ENCODE results near the gene RAET1L.
"Not testable (repeated sequence)": the region's sequence is repeated elsewhere in the genome, so short reads cannot be mapped to it uniquely, and the experiment has no call there.

The RAET1L gene

GRCh38 chr6:150004101-150004782, 21.1 kb downstream of the RAET1L start:
- H3K4me1 ChIP-seq (ENCODE audit: control extremely low read depth in 1 of 4, control insufficient read depth in 4 of 4, insufficient read depth in 4 of 4, low read length in 3 of 4), result peaks cover 0 to 18% (median 17%) of the 10 kb centered on the region in 4 experiments
- peaks cover 0 to 6% (median 0%) of the 10 kb centered on the region in 5 experiments for H3K9me3 ChIP-seq (ENCODE audit: control extremely low read depth in 1 of 5, control insufficient read depth in 4 of 5, insufficient read depth in 2 of 5, low read depth in 1 of 5, low read length in 4 of 5)
- 49% methylated on average over 11 of the region's 14 CpGs for WGBS (ENCODE audit: insufficient coverage)
- peaks cover 0 to 52% (median 7%) of the 10 kb centered on the region in 5 experiments for H3K27me3 ChIP-seq (replicated peaks in 2 of 5; ENCODE audit: control insufficient read depth in 4 of 5, insufficient read depth in 5 of 5, low read length in 4 of 5)
- H3K4me3 ChIP-seq (ENCODE audit: control insufficient read depth in 1 of 7, extremely low read depth in 1 of 7, insufficient read depth in 4 of 7, low read depth in 2 of 7, low read length in 6 of 7), result peak overlapping the region; percentile 42 to 85 (median 73)
- ChIA-PET CTCF (no interaction called here), POLR2A (no interaction called here)
- peak in 2 of 3 donors; percentile 56 to 64 for DNase-seq
- no peak overlapping the region for H3K27ac ChIP-seq (ENCODE audit: insufficient read depth in 1 of 2, low read depth in 1 of 2, low read length in 2 of 2, poor library complexity in 1 of 2, severe bottlenecking in 2 of 2)
- H3K36me3 ChIP-seq (ENCODE audit: control insufficient read depth in 4 of 4, insufficient read depth in 4 of 4, low read length in 3 of 4), result no peaks in the 10 kb centered on the region

GRCh38 chr6:150003599-150003998, 21.7 kb downstream of the RAET1L start:
- POLR2A ChIA-PET; DNase-seq; H3K36me3 ChIP-seq (ENCODE audit: control insufficient read depth in 4 of 4, insufficient read depth in 4 of 4, low read length in 3 of 4); H3K4me3 ChIP-seq (ENCODE audit: control insufficient read depth in 1 of 7, extremely low read depth in 1 of 7, insufficient read depth in 4 of 7, low read depth in 2 of 7, low read length in 6 of 7); H3K9me3 ChIP-seq (ENCODE audit: control extremely low read depth in 1 of 5, control insufficient read depth in 4 of 5, insufficient read depth in 2 of 5, low read depth in 1 of 5, low read length in 4 of 5); H3K27ac ChIP-seq (ENCODE audit: insufficient read depth in 1 of 2, low read depth in 1 of 2, low read length in 2 of 2, poor library complexity in 1 of 2, severe bottlenecking in 2 of 2); CTCF ChIA-PET: not testable (repeated sequence)
- peaks cover 0 to 46% (median 5%) of the 10 kb centered on the region in 5 experiments for H3K27me3 ChIP-seq (replicated peaks in 2 of 5; ENCODE audit: control insufficient read depth in 4 of 5, insufficient read depth in 5 of 5, low read length in 4 of 5)
- WGBS (ENCODE audit: insufficient coverage), result 100% methylated on average over 1 of the region's 3 CpGs
- H3K4me1 ChIP-seq (ENCODE audit: control extremely low read depth in 1 of 4, control insufficient read depth in 4 of 4, insufficient read depth in 4 of 4, low read length in 3 of 4), result peaks cover 0 to 18% (median 17%) of the 10 kb centered on the region in 4 experiments

GRCh38 chr6:150002710-150003109, 22.6 kb downstream of the RAET1L start:
- Histone ChIP-seq H3K36me3 (ENCODE audit: control insufficient read depth in 4 of 4, insufficient read depth in 4 of 4, low read length in 3 of 4) (no peaks in the 10 kb centered on the region), H3K9me3 (ENCODE audit: control extremely low read depth in 1 of 5, control insufficient read depth in 4 of 5, insufficient read depth in 2 of 5, low read depth in 1 of 5, low read length in 4 of 5) (peaks cover 0 to 6% (median 0%) of the 10 kb centered on the region in 5 experiments), H3K27me3 (replicated peaks in 2 of 5; ENCODE audit: control insufficient read depth in 4 of 5, insufficient read depth in 5 of 5, low read length in 4 of 5) (peaks cover 0 to 37% (median 2%) of the 10 kb centered on the region in 5 experiments), H3K27ac (ENCODE audit: insufficient read depth in 1 of 2, low read depth in 1 of 2, low read length in 2 of 2, poor library complexity in 1 of 2, severe bottlenecking in 2 of 2) (no peak overlapping the region), H3K4me1 (ENCODE audit: control extremely low read depth in 1 of 4, control insufficient read depth in 4 of 4, insufficient read depth in 4 of 4, low read length in 3 of 4) (peaks cover 0 to 18% (median 17%) of the 10 kb centered on the region in 4 experiments), H3K4me3 (ENCODE audit: control insufficient read depth in 1 of 7, extremely low read depth in 1 of 7, insufficient read depth in 4 of 7, low read depth in 2 of 7, low read length in 6 of 7) (no peak overlapping the region)
- 100% methylated on average over 1 of the region's 2 CpGs for WGBS (ENCODE audit: insufficient coverage)
- DNase-seq, result no peak
- ChIA-PET POLR2A (no interaction called here), CTCF (no interaction called here)

GRCh38 chr6:150001295-150002008, 23.9 kb downstream of the RAET1L start:
- Histone ChIP-seq H3K4me1 (ENCODE audit: control extremely low read depth in 1 of 4, control insufficient read depth in 4 of 4, insufficient read depth in 4 of 4, low read length in 3 of 4) (peaks cover 0 to 18% (median 17%) of the 10 kb centered on the region in 4 experiments), H3K27me3 (replicated peaks in 2 of 5; ENCODE audit: control insufficient read depth in 4 of 5, insufficient read depth in 5 of 5, low read length in 4 of 5) (peaks cover 0 to 37% (median 2%) of the 10 kb centered on the region in 5 experiments), H3K4me3 (ENCODE audit: control insufficient read depth in 1 of 7, extremely low read depth in 1 of 7, insufficient read depth in 4 of 7, low read depth in 2 of 7, low read length in 6 of 7) (no peak overlapping the region), H3K9me3 (ENCODE audit: control extremely low read depth in 1 of 5, control insufficient read depth in 4 of 5, insufficient read depth in 2 of 5, low read depth in 1 of 5, low read length in 4 of 5) (peaks cover 0 to 6% (median 0%) of the 10 kb centered on the region in 5 experiments), H3K36me3 (ENCODE audit: control insufficient read depth in 4 of 4, insufficient read depth in 4 of 4, low read length in 3 of 4) (no peaks in the 10 kb centered on the region), H3K27ac (ENCODE audit: insufficient read depth in 1 of 2, low read depth in 1 of 2, low read length in 2 of 2, poor library complexity in 1 of 2, severe bottlenecking in 2 of 2) (no peak overlapping the region)
- WGBS (ENCODE audit: insufficient coverage), result 100% methylated on average over 1 of the region's 3 CpGs
- ChIA-PET CTCF (no interaction called here), POLR2A (no interaction called here)
- DNase-seq, result no peak

- peaks cover 0 to 6% (median 0%) of the 10 kb centered on the region in 5 experiments for H3K9me3 ChIP-seq (ENCODE audit: control extremely low read depth in 1 of 5, control insufficient read depth in 4 of 5, insufficient read depth in 2 of 5, low read depth in 1 of 5, low read length in 4 of 5)
- no peak for DNase-seq
- ChIA-PET POLR2A (no interaction called here), CTCF (interaction anchor here (1.4 kb wide), 1 partner anchor 9 kb away, joined by 3 read pairs; no protein-coding TSS in a partner anchor)
- no CpG with 5 or more reads among the region's 2 CpGs for WGBS (ENCODE audit: insufficient coverage)
- no peak overlapping the region for H3K4me3 ChIP-seq (ENCODE audit: control insufficient read depth in 1 of 7, extremely low read depth in 1 of 7, insufficient read depth in 4 of 7, low read depth in 2 of 7, low read length in 6 of 7)
- H3K36me3 ChIP-seq (ENCODE audit: control insufficient read depth in 4 of 4, insufficient read depth in 4 of 4, low read length in 3 of 4), result no peaks in the 10 kb centered on the region
- H3K4me1 ChIP-seq (ENCODE audit: control extremely low read depth in 1 of 4, control insufficient read depth in 4 of 4, insufficient read depth in 4 of 4, low read length in 3 of 4), result peaks cover 0 to 7% (median 6%) of the 10 kb centered on the region in 4 experiments
- peaks cover 2 to 47% (median 9%) of the 10 kb centered on the region in 5 experiments for H3K27me3 ChIP-seq (replicated peaks in 2 of 5; ENCODE audit: control insufficient read depth in 4 of 5, insufficient read depth in 5 of 5, low read length in 4 of 5)
- H3K27ac ChIP-seq (ENCODE audit: insufficient read depth in 1 of 2, low read depth in 1 of 2, low read length in 2 of 2, poor library complexity in 1 of 2, severe bottlenecking in 2 of 2), result no peak overlapping the region
Observed at GRCh38 chr6:149999636-150000035, 25.7 kb downstream of the RAET1L start.

- Histone ChIP-seq H3K4me1 (ENCODE audit: control extremely low read depth in 1 of 4, control insufficient read depth in 4 of 4, insufficient read depth in 4 of 4, low read length in 3 of 4) (peaks cover 0 to 5% (median 1%) of the 10 kb centered on the region in 4 experiments), H3K4me3 (ENCODE audit: control insufficient read depth in 1 of 7, extremely low read depth in 1 of 7, insufficient read depth in 4 of 7, low read depth in 2 of 7, low read length in 6 of 7) (no peak overlapping the region), H3K27ac (ENCODE audit: insufficient read depth in 1 of 2, low read depth in 1 of 2, low read length in 2 of 2, poor library complexity in 1 of 2, severe bottlenecking in 2 of 2) (no peak overlapping the region), H3K27me3 (replicated peaks in 2 of 5; ENCODE audit: control insufficient read depth in 4 of 5, insufficient read depth in 5 of 5, low read length in 4 of 5) (peaks cover 21 to 66% (median 32%) of the 10 kb centered on the region in 5 experiments), H3K36me3 (ENCODE audit: control insufficient read depth in 4 of 4, insufficient read depth in 4 of 4, low read length in 3 of 4) (no peaks in the 10 kb centered on the region), H3K9me3 (ENCODE audit: control extremely low read depth in 1 of 5, control insufficient read depth in 4 of 5, insufficient read depth in 2 of 5, low read depth in 1 of 5, low read length in 4 of 5) (no peaks in the 10 kb centered on the region)
- 90% methylated on average over 2 of the region's 7 CpGs for WGBS (ENCODE audit: insufficient coverage)
- CTCF ChIA-PET, result interaction anchor here (0.6 to 1.1 kb wide), 2 partner anchors 14 to 37 kb away, joined by 3 read pairs; no protein-coding TSS in a partner anchor
- no peak for DNase-seq
- POLR2A ChIA-PET, result interaction anchor here (1.0 kb wide), 1 partner anchor 11 kb away, joined by 3 read pairs; no protein-coding TSS in a partner anchor
Observed at GRCh38 chr6:149995971-149996370, 29.4 kb downstream of the RAET1L start.
